ENCODE results near the gene MBD3L1. TPM values are rescaled to one million over a fixed set of nuclear protein-coding genes. Genes with fewer than 3 reads are reported as not detected.

The MBD3L1 gene
- total RNA-seq, 1 experiment from 2014 or later: not detected

DNA sequence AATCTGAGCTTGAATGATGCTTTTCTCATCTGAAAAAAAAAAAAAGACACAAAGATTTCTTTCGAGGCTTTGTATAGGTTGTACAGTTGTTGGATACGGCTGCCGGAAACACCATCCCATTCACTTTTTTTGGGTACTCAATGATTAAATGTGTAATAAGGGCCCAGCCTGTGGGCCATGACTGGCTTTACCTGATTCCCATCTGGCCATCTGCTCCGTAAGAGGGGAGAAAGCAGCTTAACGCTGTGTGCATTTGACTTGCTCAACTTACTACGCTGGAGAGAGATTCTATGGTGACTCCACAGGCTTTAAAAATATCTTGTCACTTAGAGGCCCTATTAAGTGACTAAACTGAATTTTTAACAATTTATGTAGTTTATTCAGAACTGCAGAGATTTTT is 804 bp upstream of the MBD3L1 start:
- peak overlapping the region; percentile 78 for H3K27ac ChIP-seq (ENCODE audit: low read length)
- H3K9me3 ChIP-seq (ENCODE audit: control insufficient read depth, insufficient read depth, low read depth, low read length): no peaks in the 10 kb centered on the region
- BruUV-seq (replicated peaks): no TSS peak
- TF ChIP-seq, protein P1, sequence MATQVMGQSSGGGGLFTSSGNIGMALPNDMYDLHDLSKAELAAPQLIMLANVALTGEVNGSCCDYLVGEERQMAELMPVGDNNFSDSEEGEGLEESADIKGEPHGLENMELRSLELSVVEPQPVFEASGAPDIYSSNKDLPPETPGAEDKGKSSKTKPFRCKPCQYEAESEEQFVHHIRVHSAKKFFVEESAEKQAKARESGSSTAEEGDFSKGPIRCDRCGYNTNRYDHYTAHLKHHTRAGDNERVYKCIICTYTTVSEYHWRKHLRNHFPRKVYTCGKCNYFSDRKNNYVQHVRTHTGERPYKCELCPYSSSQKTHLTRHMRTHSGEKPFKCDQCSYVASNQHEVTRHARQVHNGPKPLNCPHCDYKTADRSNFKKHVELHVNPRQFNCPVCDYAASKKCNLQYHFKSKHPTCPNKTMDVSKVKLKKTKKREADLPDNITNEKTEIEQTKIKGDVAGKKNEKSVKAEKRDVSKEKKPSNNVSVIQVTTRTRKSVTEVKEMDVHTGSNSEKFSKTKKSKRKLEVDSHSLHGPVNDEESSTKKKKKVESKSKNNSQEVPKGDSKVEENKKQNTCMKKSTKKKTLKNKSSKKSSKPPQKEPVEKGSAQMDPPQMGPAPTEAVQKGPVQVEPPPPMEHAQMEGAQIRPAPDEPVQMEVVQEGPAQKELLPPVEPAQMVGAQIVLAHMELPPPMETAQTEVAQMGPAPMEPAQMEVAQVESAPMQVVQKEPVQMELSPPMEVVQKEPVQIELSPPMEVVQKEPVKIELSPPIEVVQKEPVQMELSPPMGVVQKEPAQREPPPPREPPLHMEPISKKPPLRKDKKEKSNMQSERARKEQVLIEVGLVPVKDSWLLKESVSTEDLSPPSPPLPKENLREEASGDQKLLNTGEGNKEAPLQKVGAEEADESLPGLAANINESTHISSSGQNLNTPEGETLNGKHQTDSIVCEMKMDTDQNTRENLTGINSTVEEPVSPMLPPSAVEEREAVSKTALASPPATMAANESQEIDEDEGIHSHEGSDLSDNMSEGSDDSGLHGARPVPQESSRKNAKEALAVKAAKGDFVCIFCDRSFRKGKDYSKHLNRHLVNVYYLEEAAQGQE (IDR thresholded peaks at IDR 0.05; ENCODE audit: insufficient read depth in 1 of 2, low read depth in 2 of 2, low read length in 1 of 2): no peak
- TF ChIP-seq, protein P2, sequence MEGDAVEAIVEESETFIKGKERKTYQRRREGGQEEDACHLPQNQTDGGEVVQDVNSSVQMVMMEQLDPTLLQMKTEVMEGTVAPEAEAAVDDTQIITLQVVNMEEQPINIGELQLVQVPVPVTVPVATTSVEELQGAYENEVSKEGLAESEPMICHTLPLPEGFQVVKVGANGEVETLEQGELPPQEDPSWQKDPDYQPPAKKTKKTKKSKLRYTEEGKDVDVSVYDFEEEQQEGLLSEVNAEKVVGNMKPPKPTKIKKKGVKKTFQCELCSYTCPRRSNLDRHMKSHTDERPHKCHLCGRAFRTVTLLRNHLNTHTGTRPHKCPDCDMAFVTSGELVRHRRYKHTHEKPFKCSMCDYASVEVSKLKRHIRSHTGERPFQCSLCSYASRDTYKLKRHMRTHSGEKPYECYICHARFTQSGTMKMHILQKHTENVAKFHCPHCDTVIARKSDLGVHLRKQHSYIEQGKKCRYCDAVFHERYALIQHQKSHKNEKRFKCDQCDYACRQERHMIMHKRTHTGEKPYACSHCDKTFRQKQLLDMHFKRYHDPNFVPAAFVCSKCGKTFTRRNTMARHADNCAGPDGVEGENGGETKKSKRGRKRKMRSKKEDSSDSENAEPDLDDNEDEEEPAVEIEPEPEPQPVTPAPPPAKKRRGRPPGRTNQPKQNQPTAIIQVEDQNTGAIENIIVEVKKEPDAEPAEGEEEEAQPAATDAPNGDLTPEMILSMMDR (IDR thresholded peaks at IDR 0.05): no peak
- TF ChIP-seq SIN3A (IDR thresholded peaks at IDR 0.05; ENCODE audit: borderline replicate concordance, insufficient read depth, low read depth, low read length) (no peak), POLR2AphosphoS5 (IDR thresholded peaks at IDR 0.05; ENCODE audit: low read depth, low read length) (no peak), TCF7L2 (IDR thresholded peaks at IDR 0.05; ENCODE audit: low read depth, low read length) (no peak)
- POLR2A ChIA-PET: no interaction called here
- H3K4me3 ChIP-seq (ENCODE audit: low read depth in 2 of 2, low read length in 2 of 2): peak overlapping the region; percentile 71 to 73
- no peaks in the 10 kb centered on the region for H3K27me3 ChIP-seq (ENCODE audit: control insufficient read depth, insufficient read depth, low read length)
- CTCF ChIA-PET: no interaction called here
- in situ Hi-C loops (cut with HindIII; ENCODE audit: low pct_unique_long_range_greater_than_20kb, low sequenced_read_pairs): no loop called here
- ATAC-seq: no peak
- H3K4me1 ChIP-seq (ENCODE audit: control insufficient read depth, insufficient read depth, low read length): no peaks in the 10 kb centered on the region; the same call in 1 of the 2 replicates
- DNase-seq (ENCODE audit: low read depth, low spot score): no peak
- intact Hi-C loops (cut with micrococcal nuclease; ENCODE audit: unreplicated experiment): no loop called here
- no peaks in the 10 kb centered on the region; the same call in 1 of the 2 replicates for H3K36me3 ChIP-seq (ENCODE audit: control insufficient read depth, insufficient read depth, low read length)

DNA sequence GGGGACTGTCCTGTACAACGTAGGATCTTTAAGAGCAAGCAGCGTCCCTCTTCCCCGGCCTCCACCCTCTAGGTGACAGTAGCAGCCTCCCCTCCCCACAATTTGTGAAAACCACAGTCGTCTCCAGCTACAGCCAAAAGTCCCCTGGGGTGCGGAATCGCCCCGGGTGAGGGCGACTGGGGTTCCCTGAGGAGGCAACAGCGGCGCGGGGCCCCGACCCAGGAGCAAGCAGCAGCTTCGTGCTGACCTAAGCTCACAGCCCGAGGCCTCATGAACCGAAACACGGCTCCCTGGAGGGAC is 395 bp upstream of the MBD3L1 start:
- ChIA-PET POLR2A (interaction anchor here (0.6 kb wide), 1 partner anchor 31 kb away, joined by 3 read pairs; no protein-coding TSS in a partner anchor), CTCF (no interaction called here)
- Histone ChIP-seq H3K4me1 (ENCODE audit: control insufficient read depth, insufficient read depth, low read length) (no peaks in the 10 kb centered on the region; the same call in 1 of the 2 replicates), H3K27ac (ENCODE audit: low read length) (peak overlapping the region; percentile 78), H3K36me3 (ENCODE audit: control insufficient read depth, insufficient read depth, low read length) (no peaks in the 10 kb centered on the region; the same call in 1 of the 2 replicates), H3K9me3 (ENCODE audit: control insufficient read depth, insufficient read depth, low read depth, low read length) (no peaks in the 10 kb centered on the region), H3K4me3 (ENCODE audit: low read depth in 2 of 2, low read length in 2 of 2) (peak overlapping the region; percentile 71 to 73), H3K27me3 (ENCODE audit: control insufficient read depth, insufficient read depth, low read length) (no peaks in the 10 kb centered on the region)
- TF ChIP-seq SIN3A (IDR thresholded peaks at IDR 0.05; ENCODE audit: borderline replicate concordance, insufficient read depth, low read depth, low read length): no peak
- no peak for TF ChIP-seq POLR2AphosphoS5 (IDR thresholded peaks at IDR 0.05; ENCODE audit: low read depth, low read length)
- TF ChIP-seq, protein P1 (IDR thresholded peaks at IDR 0.05; ENCODE audit: insufficient read depth in 1 of 2, low read depth in 2 of 2, low read length in 1 of 2): no peak
- TF ChIP-seq, protein P2 (IDR thresholded peaks at IDR 0.05): no peak
- no peak for TF ChIP-seq TCF7L2 (IDR thresholded peaks at IDR 0.05; ENCODE audit: low read depth, low read length)
- intact Hi-C loops (cut with micrococcal nuclease; ENCODE audit: unreplicated experiment): no loop called here
- no peak for DNase-seq (ENCODE audit: low read depth, low spot score)
- in situ Hi-C loops (cut with HindIII; ENCODE audit: low pct_unique_long_range_greater_than_20kb, low sequenced_read_pairs): no loop called here
- ATAC-seq: peak; percentile 48
- no TSS peak for BruUV-seq (replicated peaks)
